ENCODE measurements around the gene SPC25. TPM values are rescaled to one million over a fixed set of nuclear protein-coding genes. Genes with fewer than 3 reads are reported as not detected.

The SPC25 gene
- total RNA-seq, 1 experiment from 2014 or later: 28.6 TPM

- H3K4me3 Mint-ChIP-seq: no peak overlapping the region
- peaks cover 12% of the 10 kb centered on the region; the same call in 1 of the 2 replicates for H3K27me3 Mint-ChIP-seq (ENCODE audit: low read depth)
- no peak overlapping the region for H3K27ac Mint-ChIP-seq
- DNase-seq (ENCODE audit: low spot score) (no peak), ATAC-seq (no peak)
- TF ChIP-seq SP1 (CRISPR knock-in tag; conservative IDR thresholded peaks at IDR 0.05) (no peak), E2F1 (CRISPR knock-in tag; IDR thresholded peaks at IDR 0.05) (no peak)
- H3K9me3 Mint-ChIP-seq: peaks cover 19% of the 10 kb centered on the region
- H3K36me3 Mint-ChIP-seq: peaks cover 13% of the 10 kb centered on the region
- ChIA-PET CTCF (no interaction called here), POLR2A (no interaction called here)
- H3K4me1 Mint-ChIP-seq: peaks cover 42% of the 10 kb centered on the region
These were observed 26.1 kb upstream of the SPC25 start for GRCh38 chr2:168916331-168916675.

- H3K4me1 Mint-ChIP-seq: peaks cover 37% of the 10 kb centered on the region
- H3K36me3 Mint-ChIP-seq: peaks cover 13% of the 10 kb centered on the region
- ATAC-seq (no peak), DNase-seq (ENCODE audit: low spot score) (no peak)
- peaks cover 12% of the 10 kb centered on the region; the same call in 1 of the 2 replicates for H3K27me3 Mint-ChIP-seq (ENCODE audit: low read depth)
- ChIA-PET CTCF (no interaction called here), POLR2A (no interaction called here)
- H3K27ac Mint-ChIP-seq: no peak overlapping the region
- H3K9me3 Mint-ChIP-seq: peaks cover 19% of the 10 kb centered on the region
- TF ChIP-seq RORB (CRISPR knock-in tag; IDR thresholded peaks at IDR 0.05): no peak
- no peak for TF ChIP-seq TCF7 (CRISPR knock-in tag; IDR thresholded peaks at IDR 0.05; ENCODE audit: low read depth)
- no peak for TF ChIP-seq ARID4B (CRISPR knock-in tag; IDR thresholded peaks at IDR 0.05; ENCODE audit: borderline replicate concordance)
- TF ChIP-seq CREB1 (CRISPR knock-in tag; IDR thresholded peaks at IDR 0.05): no peak
- TF ChIP-seq ZNF671 (CRISPR knock-in tag; IDR thresholded peaks at IDR 0.05): no peak
- TF ChIP-seq MLX (CRISPR knock-in tag; IDR thresholded peaks at IDR 0.05): no peak
- no peak for TF ChIP-seq EMX1 (CRISPR knock-in tag; IDR thresholded peaks at IDR 0.05)
- no peak for TF ChIP-seq ZNF416 (CRISPR knock-in tag; IDR thresholded peaks at IDR 0.05)
- no peak overlapping the region for H3K4me3 Mint-ChIP-seq
These were observed 25.5 kb upstream of the SPC25 start for GRCh38 chr2:168915441-168916330.

GRCh38 chr2:168913495-168913894 lies 23.3 kb upstream of the SPC25 start:
- Mint-ChIP-seq H3K4me1 (peaks cover 52% of the 10 kb centered on the region), H3K36me3 (peaks cover 13% of the 10 kb centered on the region), H3K4me3 (0 out of 2 replicates have a peak overlapping the region, but pooled peaks have one; percentile 21), H3K27ac (no peak overlapping the region), H3K27me3 (ENCODE audit: low read depth) (peaks cover 12% of the 10 kb centered on the region; the same call in 1 of the 2 replicates), H3K9me3 (peaks cover 19% of the 10 kb centered on the region)
- POLR2A ChIA-PET: interaction anchor here (1.5 kb wide), 1 partner anchor 17 kb away, joined by 3 read pairs; no protein-coding TSS in a partner anchor
- CTCF ChIA-PET: no interaction called here
- no peak for ATAC-seq
- DNase-seq (ENCODE audit: low spot score): no peak
- TF ChIP-seq ZNF671 (CRISPR knock-in tag; IDR thresholded peaks at IDR 0.05) (no peak), ATF1 (CRISPR knock-in tag; IDR thresholded peaks at IDR 0.05) (no peak), KAT7 (CRISPR knock-in tag; IDR thresholded peaks at IDR 0.05; ENCODE audit: borderline replicate concordance) (no peak)
